ENCODE measurements around the gene AQP10. TPM values are rescaled to one million over a fixed set of nuclear protein-coding genes. Genes with fewer than 3 reads are reported as not detected.

The AQP10 gene
- total RNA-seq, 4 donors from 2014 or later = not detected

GRCh38 chr1:154330669-154331068 lies 9.8 kb downstream of the AQP10 start:
- peaks cover 20 to 21% of the 10 kb centered on the region in 2 donors for H3K4me1 ChIP-seq
- ATAC-seq (no peak), DNase-seq (no peak)
- intact Hi-C loops (cut with DNase I; ENCODE audit: low total_unique reads) = no loop called here
- H3K27me3 ChIP-seq = peaks cover 17 to 23% (median 20%) of the 10 kb centered on the region in 3 donors
- TF ChIP-seq POLR2A (IDR thresholded peaks at IDR 0.05) (no peak), CTCF (IDR thresholded peaks at IDR 0.05 in 4 of 5, conservative IDR thresholded peaks at IDR 0.05 in 1 of 5) (no peak)
- H3K27ac ChIP-seq = no peak overlapping the region
- no peak overlapping the region for H3K4me3 ChIP-seq
- in situ Hi-C loops (cut with MboI; ENCODE audit: low sequenced_read_pairs in 4 of 4) = no loop called here
- no peaks in the 10 kb centered on the region for H3K9me3 ChIP-seq
- no peaks in the 10 kb centered on the region for H3K36me3 ChIP-seq

GRCh38 chr1:154334079-154335024 lies 13.5 kb downstream of the AQP10 start:
- peaks cover 0 to 6% of the 10 kb centered on the region in 2 donors for H3K4me1 ChIP-seq
- H3K36me3 ChIP-seq = no peaks in the 10 kb centered on the region
- in situ Hi-C loops (cut with MboI; ENCODE audit: low sequenced_read_pairs in 4 of 4) = no loop called here
- no peak overlapping the region for H3K4me3 ChIP-seq
- ATAC-seq (no peak), DNase-seq (no peak)
- intact Hi-C loops (cut with DNase I; ENCODE audit: low total_unique reads) = no loop called here
- no peaks in the 10 kb centered on the region for H3K9me3 ChIP-seq
- H3K27me3 ChIP-seq = peaks cover 0 to 7% (median 0%) of the 10 kb centered on the region in 3 donors
- TF ChIP-seq POLR2A (IDR thresholded peaks at IDR 0.05) (no peak), CTCF (IDR thresholded peaks at IDR 0.05 in 4 of 5, conservative IDR thresholded peaks at IDR 0.05 in 1 of 5) (no peak)
- peak overlapping the region in 2 of 4 donors; percentile 4 to 16 for H3K27ac ChIP-seq

- H3K27ac ChIP-seq = peak overlapping the region in 1 of 4 donors; percentile 4
- no peak overlapping the region for H3K4me3 ChIP-seq
- H3K27me3 ChIP-seq = peaks cover 0 to 3% (median 0%) of the 10 kb centered on the region in 3 donors
- in situ Hi-C loops (cut with MboI; ENCODE audit: low sequenced_read_pairs in 4 of 4) = no loop called here
- intact Hi-C loops (cut with DNase I; ENCODE audit: low total_unique reads) = no loop called here
- H3K9me3 ChIP-seq = no peaks in the 10 kb centered on the region
- no peaks in the 10 kb centered on the region for H3K36me3 ChIP-seq
- H3K4me1 ChIP-seq = peaks cover 0 to 6% of the 10 kb centered on the region in 2 donors
- DNase-seq = peak; percentile 41 to 66
- TF ChIP-seq POLR2A (IDR thresholded peaks at IDR 0.05) (no peak), CTCF (IDR thresholded peaks at IDR 0.05 in 4 of 5, conservative IDR thresholded peaks at IDR 0.05 in 1 of 5) (peak; percentile 49 to 83 (median 76))
- peak; percentile 51 to 75 for ATAC-seq
Measured at GRCh38 chr1:154335025-154335714, 14.3 kb downstream of the AQP10 start.

GRCh38 chr1:154337253-154337894 lies 16.5 kb downstream of the AQP10 start:
- no peak for TF ChIP-seq CTCF (IDR thresholded peaks at IDR 0.05 in 4 of 5, conservative IDR thresholded peaks at IDR 0.05 in 1 of 5)
- TF ChIP-seq POLR2A (IDR thresholded peaks at IDR 0.05) = no peak
- intact Hi-C loops (cut with DNase I; ENCODE audit: low total_unique reads) = no loop called here
- Histone ChIP-seq H3K36me3 (no peaks in the 10 kb centered on the region), H3K4me3 (no peak overlapping the region), H3K4me1 (peaks cover 0 to 6% of the 10 kb centered on the region in 2 donors), H3K9me3 (no peaks in the 10 kb centered on the region), H3K27me3 (no peaks in the 10 kb centered on the region), H3K27ac (no peak overlapping the region)
- in situ Hi-C loops (cut with MboI; ENCODE audit: low sequenced_read_pairs in 4 of 4) = no loop called here
- ATAC-seq (no peak), DNase-seq (no peak)

Data from gastrocnemius medialis (tissue), 4 donors.